GM18511 (cell line): Measurements from ENCODE around the gene SLFN11.
"Not testable (repeated sequence)": the region's sequence is repeated elsewhere in the genome, so short reads cannot be mapped to it uniquely, and the experiment has no call there.

Experiments used
- ATAC-seq: cut with Tn5 transposase; IDR thresholded peaks from one replicate; pipeline ENCODE4 v1.9.1; 2021; ENCODE audit warnings: mild to moderate bottlenecking, moderate library complexity; ENCODE audit not compliant: unreplicated experiment

The SLFN11 gene

GRCh38 chr17:35368081-35368830 lies 5.2 kb downstream of the SLFN11 start:
- peak; percentile 99 for ATAC-seq

- ATAC-seq: no peak
Measured at GRCh38 chr17:35361027-35361426, 12.4 kb downstream of the SLFN11 start.

- ATAC-seq: no peak
Measured at GRCh38 chr17:35359398-35359797, 14.0 kb downstream of the SLFN11 start.

GRCh38 chr17:35352284-35352683 lies 21.1 kb downstream of the SLFN11 start:
- no peak for ATAC-seq

- no peak for ATAC-seq
Measured at GRCh38 chr17:35350493-35350892, 22.9 kb downstream of the SLFN11 start.

GRCh38 chr17:35345926-35346771 lies 27.3 kb downstream of the SLFN11 start:
- ATAC-seq: no peak

GRCh38 chr17:35345445-35345925 lies 27.9 kb downstream of the SLFN11 start:
- no peak for ATAC-seq

- ATAC-seq: no peak
Measured at GRCh38 chr17:35344262-35344661, 29.2 kb downstream of the SLFN11 start.

GRCh38 chr17:35342276-35342675 lies 31.1 kb downstream of the SLFN11 start:
- no peak for ATAC-seq

- ATAC-seq: no peak
Measured at GRCh38 chr17:35341411-35341992, 31.9 kb downstream of the SLFN11 start.

GRCh38 chr17:35338230-35338629 lies 35.2 kb downstream of the SLFN11 start:
- no peak for ATAC-seq

GRCh38 chr17:35337364-35337763 lies 36.1 kb downstream of the SLFN11 start:
- ATAC-seq: no peak

GRCh38 chr17:35333578-35333977 lies 39.8 kb downstream of the SLFN11 start:
- ATAC-seq: not testable (repeated sequence)

GRCh38 chr17:35322749-35323148 lies 50.7 kb downstream of the SLFN11 start:
- ATAC-seq: no peak

- no peak for ATAC-seq
Measured at GRCh38 chr17:35315971-35316370, 57.5 kb downstream of the SLFN11 start.

- no peak for ATAC-seq
Measured at GRCh38 chr17:35315283-35315682, 58.1 kb downstream of the SLFN11 start.

GRCh38 chr17:35314415-35315216 lies 58.8 kb downstream of the SLFN11 start:
- ATAC-seq: no peak

- ATAC-seq: no peak
Measured at GRCh38 chr17:35313875-35314409, 59.5 kb downstream of the SLFN11 start.

GRCh38 chr17:35312790-35313711 lies 60.4 kb downstream of the SLFN11 start:
- peak; percentile 77 for ATAC-seq
